Stimulated activated CD4-positive, alpha-beta T cell treated with anti-CD3 and anti-CD28 coated beads, Interleukin-2, amount 100 ng/mL, for 48 hours (primary cell): ENCODE measurements around the gene LRMDA.
"Not testable (repeated sequence)": the region's sequence is repeated elsewhere in the genome, so short reads cannot be mapped to it uniquely, and the experiment has no call there.

Experiments
- DNase-seq, 2 donors: peaks; one replicate each; pipeline ENCODE4 v3.0.0-alpha.2; 2020

Gene LRMDA

DNA sequence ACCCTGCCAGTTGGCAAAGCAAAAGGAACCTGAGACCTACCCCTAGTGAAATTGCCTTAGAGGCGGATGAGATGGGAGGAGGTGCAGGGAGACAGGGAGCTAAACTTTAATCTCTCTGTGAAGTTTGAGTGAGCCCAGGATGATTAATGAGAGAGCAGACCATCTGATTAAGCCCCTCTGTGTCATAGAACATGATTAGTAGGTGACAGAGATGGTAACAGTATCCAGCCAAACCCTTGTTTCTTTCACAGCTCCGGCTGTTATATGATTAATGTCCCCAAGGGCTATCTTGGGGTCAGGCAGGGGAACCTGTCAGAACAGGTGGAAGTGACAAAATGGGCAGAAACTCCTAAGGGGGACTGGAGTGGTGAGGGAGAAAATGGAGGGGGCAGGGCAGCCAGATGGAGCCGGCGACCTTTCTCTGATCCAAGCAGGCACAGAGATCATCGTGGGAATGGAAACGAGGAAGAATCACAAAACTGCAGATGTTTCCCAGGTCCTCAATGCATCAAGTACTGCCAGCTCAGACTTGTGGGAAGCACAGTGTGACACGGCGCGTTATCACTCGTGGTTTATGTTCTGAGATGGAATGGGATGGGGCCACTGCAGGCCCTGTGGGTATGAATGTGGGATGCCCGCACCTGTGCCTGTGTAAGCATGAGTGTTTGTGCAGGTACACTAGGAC lies 684.2 kb downstream of the LRMDA start:
- no peak for DNase-seq

DNA sequence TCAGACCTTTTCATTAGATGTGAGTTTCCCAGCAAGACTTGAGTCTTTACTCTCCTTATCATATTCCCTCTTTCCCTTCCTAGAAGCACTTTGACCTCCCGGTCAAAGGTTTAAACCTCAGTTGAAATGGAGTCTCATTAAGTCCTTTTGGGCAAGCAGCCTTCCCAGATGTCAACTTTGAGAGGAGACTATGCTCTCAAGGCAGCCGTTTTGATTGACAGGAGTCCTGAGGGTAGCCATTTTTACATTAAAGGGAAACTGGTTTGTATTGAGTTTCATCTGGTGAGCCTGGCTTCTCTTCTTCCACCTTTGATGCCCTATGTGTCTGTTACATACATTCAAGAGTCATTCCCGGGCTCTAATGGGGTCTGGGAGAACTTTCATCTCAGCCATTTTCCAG lies 685.1 kb downstream of the LRMDA start:
- DNase-seq = no peak

DNA sequence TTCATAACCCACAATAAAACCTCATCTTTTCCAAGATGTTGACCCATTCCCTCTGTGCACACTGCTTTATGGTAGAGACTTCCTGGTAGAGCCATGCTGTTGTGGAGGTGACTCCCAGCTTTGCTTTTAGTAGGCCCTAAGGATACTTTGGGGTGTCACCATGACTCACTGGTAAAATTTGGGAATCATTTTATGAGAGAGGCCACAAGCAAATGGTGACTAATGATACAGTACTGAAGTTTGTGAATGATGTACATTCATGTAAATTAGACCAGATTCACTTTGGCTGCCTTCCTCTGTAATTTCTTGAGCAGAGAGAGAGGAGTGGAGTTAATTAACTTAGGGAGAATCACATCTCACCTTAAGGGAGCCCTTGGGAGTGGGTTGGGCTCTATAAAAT lies 686.5 kb downstream of the LRMDA start:
- no peak for DNase-seq

GRCh38 chr10:76119036-76119435 lies 687.6 kb downstream of the LRMDA start:
- DNase-seq = no peak

DNA sequence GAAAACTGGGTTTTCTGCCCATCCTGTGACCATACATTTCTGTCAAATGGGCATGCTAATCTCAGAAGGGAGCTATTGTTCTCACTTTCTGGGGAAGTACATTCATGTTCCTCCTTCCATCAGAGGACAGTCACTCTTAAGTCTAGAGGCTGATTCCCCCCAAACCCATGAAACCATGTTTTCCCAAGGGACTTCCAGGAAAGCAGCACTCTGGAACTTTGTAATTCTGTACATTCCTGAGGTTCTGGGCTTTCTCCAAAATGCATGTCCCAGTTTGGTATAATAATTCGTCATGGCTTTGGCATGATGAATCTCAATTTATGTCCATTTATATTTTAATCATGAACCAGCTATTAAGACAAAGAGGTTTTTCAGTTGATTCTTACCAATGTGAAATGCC lies 688.1 kb downstream of the LRMDA start:
- DNase-seq = no peak

DNA sequence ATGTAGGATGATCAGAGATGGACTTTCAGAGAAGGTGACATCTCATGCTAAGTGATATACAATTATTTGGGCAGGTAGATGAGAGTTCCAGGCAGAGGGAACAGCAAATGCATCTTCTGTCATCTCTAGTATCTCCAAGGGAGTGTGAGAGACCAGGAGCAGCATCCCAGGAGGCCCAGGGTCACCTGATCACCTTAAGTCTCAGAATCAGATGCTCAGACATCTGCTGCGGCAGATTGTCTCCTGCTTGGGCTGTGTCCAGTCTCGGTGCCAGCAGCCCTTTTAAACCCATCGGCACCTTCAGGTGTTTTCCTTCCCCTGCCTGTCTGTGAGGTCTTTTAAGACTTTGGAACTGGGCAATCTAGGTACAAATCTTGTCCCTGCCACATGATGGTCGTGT lies 690.6 kb downstream of the LRMDA start:
- no peak for DNase-seq

DNA sequence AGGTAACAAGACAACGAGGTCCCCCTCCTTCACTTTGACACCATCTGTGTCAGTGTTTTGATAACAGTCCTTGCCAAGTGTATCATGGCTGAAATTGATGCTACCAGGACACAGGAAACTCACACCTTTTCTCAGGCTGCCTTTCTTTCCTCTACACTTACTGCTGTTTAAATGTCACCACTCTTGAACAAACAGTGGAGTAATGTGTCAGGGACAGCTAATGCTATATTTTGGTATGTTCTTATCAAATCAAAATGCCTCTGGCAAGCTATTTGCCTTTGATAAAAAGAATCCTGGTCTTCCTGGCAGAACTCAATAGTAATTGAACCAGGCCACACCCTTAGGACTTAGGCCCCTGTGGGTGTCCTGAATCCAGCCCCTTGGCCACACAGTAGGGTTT lies 692.9 kb downstream of the LRMDA start:
- no peak for DNase-seq

- no peak for DNase-seq
Measured at GRCh38 chr10:76125900-76126299, 694.5 kb downstream of the LRMDA start.

GRCh38 chr10:76126607-76127527 lies 695.4 kb downstream of the LRMDA start:
- DNase-seq = no peak

GRCh38 chr10:76127984-76128589 lies 696.7 kb downstream of the LRMDA start:
- DNase-seq = no peak

- no peak for DNase-seq
Measured at GRCh38 chr10:76129213-76129612, 697.8 kb downstream of the LRMDA start.

DNA sequence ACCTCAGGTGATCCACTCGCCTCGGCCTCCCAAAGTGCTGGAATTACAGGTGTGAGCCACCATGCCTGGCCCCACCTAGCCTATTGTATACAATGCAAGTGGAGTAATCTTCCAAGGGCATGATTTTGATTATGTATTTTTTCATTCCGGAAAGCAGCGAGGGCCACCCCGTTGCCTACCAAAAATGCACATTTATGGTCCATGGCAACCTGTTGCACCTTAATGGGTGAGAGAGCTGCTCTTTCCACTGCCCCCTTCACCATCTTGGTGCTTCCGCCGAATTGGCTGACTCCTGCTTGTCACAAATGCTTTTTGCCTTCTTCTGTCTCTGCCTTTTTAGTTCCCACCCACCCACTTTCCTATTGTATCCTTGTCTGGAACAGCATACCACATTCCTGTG lies 699.5 kb downstream of the LRMDA start:
- no peak for DNase-seq

- no peak for DNase-seq
Measured at GRCh38 chr10:76133597-76134255, 702.3 kb downstream of the LRMDA start.

GRCh38 chr10:76136961-76137360 lies 705.5 kb downstream of the LRMDA start:
- DNase-seq = no peak

GRCh38 chr10:76138286-76138685 lies 706.9 kb downstream of the LRMDA start:
- no peak for DNase-seq

DNA sequence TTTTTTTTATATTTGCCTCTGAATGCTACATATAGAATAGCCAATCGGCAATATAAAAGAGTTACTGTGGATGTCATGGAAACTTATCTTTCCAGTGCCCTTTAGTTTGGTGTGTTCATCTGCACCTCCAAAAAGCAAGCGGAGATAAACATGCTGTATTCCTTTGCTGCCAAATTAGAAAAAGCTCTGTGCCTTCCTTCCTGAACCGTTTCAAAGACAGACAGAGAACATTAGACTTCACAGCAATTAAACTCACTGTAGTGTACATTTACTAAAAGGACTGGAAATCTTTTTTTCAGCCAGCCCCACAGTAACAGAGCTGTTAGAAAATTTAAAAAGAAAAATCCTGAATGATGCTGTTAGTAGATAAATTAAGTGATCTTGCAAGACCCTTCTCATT lies 707.5 kb downstream of the LRMDA start:
- DNase-seq = no peak

- no peak for DNase-seq
Measured at GRCh38 chr10:76139431-76139830, 708.0 kb downstream of the LRMDA start.

DNA sequence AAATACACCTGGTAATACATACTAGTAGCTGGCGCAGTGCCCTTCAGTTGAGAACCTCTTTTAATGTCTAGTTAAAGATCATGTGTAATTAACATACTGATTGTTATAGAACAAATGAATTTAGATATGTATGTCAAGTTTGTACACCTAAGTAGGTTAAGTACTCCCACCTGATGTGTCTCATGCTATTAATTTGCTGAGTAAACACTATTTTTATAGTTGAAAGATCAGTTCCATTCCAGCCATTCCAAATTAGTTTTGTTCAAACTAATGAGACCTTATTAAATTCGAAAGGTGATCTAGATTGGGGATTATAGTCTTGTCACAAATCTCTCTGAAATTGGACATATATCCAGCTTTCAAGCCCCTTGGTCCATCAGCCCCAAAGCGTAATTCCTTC lies 710.0 kb downstream of the LRMDA start:
- DNase-seq = no peak

DNA sequence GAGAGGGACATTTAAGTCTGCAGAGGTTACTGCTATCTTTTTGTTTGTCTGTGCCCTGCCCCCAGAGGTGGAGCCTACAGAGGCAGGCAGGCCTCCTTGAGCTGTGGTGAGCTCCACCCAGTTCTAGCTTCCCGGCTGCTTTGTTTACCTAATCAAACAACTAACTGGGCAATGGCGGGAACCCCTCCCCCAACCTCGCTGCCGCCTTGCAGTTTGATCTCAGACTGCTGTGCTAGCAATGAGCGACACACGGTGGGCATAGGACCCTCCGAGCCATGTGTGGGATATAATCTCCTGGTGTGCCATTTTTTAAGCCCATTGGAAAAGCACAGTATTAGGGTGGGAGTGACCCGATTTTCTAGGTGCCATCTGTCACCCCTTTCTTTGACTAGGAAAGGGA lies 716.8 kb downstream of the LRMDA start:
- not testable (repeated sequence) for DNase-seq

DNA sequence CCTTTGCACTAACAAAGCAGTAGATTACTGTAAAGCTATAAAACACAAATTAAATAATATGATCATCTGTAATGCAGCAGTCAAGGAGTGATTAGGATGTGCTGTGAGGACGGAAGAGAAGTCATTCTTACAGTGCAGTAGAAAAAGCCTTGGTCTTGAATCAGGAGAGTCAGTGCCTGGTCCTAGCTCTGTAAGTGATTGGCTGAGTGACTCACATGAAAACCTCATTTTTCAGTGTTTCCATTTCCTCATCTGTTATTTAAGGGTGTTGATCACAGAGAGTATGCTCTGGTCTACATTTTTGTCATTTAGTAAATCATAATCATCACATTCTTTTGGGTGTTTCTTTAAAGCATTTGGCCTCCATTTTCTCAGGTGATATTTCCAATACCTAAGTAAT lies 717.8 kb downstream of the LRMDA start:
- DNase-seq = no peak

DNA sequence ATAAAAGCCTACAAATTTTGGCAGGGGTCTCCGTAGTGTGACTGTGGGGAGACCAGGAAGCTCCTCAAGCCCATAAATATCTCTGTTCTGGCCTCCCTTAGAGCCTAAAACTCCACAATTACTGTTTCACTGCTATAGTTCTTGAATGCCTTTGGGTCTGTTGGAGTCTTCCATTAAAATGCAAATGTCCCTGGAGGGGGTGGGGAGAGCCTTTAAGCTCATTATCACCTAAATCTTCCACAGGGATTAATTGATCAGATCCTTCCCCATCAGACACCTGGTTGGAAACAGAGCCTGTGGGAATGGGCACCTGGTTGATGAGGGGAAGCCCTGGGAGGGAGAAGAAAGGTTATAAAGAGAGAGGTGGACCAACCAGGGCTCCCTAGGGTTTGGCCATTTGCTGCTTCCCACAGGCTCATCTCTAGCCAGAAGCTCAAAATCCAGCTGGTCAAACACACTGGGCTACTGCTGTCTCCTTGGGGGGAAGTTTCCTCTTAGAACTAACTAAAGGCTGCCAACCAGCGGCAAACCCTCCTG lies 718.2 kb downstream of the LRMDA start:
- no peak for DNase-seq

DNA sequence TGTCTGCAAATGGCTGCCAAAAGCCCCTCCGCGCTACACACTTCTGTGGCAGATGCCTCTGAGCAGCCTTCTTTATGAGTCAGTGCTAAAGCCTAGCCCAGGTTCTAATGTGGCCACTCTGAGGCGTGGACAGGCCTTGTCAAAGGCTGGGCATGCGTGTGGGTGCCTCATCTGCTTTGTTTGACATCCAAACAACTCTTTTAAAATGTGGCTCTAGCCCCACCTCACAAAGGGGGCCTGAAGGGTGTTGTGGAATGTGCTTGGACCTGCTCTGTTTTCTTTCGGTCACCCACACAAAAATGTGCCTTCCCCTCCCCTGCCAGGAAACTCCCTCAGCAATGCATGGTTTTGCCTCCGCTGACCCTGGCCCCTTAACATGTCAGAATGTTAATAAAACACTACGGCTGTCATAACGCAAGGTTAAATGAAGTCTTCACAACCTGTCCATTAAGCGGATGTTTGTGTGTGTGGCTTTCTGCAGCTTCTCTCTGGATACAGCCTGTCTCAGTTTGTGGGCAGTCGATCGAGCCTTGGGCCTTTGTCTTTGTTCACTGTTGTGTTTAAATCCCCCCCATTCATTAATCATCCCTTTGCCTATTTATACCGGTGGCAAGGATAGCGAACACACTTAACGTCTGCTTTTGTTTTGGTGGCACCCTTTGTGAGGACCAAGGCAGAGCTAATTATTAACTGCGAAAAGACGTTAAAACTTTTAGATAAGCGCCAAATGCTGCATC lies 718.9 kb downstream of the LRMDA start:
- DNase-seq = no peak
